BJ (cell line): Measurements from ENCODE around the gene ORC3. TPM values are rescaled to one million over a fixed set of nuclear protein-coding genes. Genes with fewer than 3 reads are reported as not detected.
"Not testable (repeated sequence)": the region's sequence is repeated elsewhere in the genome, so short reads cannot be mapped to it uniquely, and the experiment has no call there.

Experiments used
- CTCF ChIA-PET: fragments of 350-600 bp; formaldehyde crosslinking; extraction: SDS; loops from one replicate; lab custom pipeline; 2021; ENCODE audit warnings: antibody characterized with exemption, inconsistent platforms; lab: Yijun Ruan, JAX
- POLR2A ChIA-PET: fragments of 300-600 bp; sonication (Branson Sonifier 250); formaldehyde crosslinking; extraction: SDS; loops from one replicate; lab custom pipeline; 2021; ENCODE audit warnings: antibody characterized with exemption; lab: Charles Lee
- DNase-seq: peaks from one replicate; pipeline ENCODE4 v3.0.0-alpha.2; 2011; ENCODE audit warnings: low read depth
- H3K27me3 ChIP-seq: 2 replicates; pipeline ENCODE4 v1.6.0; 2011; ENCODE audit warnings: low read length; ENCODE audit not compliant: control insufficient read depth, insufficient read depth
- H3K36me3 ChIP-seq: 2 replicates; pipeline ENCODE4 v1.5.1; 2011; ENCODE audit warnings: low read length; ENCODE audit not compliant: control insufficient read depth, insufficient read depth
- H3K4me3 ChIP-seq: 2 replicates; pipeline ENCODE4 v1.5.1; 2011; ENCODE audit warnings: low read depth, mild to moderate bottlenecking, control low read depth, low read length
- CTCF ChIP-seq: IDR thresholded peaks from 2 replicates; pipeline ENCODE4 v1.5.1; 2011; ENCODE audit warnings: low read depth, mild to moderate bottlenecking, control low read depth, inconsistent platforms, low read length, moderate library complexity; ENCODE audit not compliant: insufficient read depth
- polyA plus RNA-seq: library from polyadenylated mRNA; depleted of rRNA; stranded (reverse); fragments of >200 nt; gene quantifications from 2 replicates; pipeline ENCODE4 v1.2.3, GENCODE V29; 2011

Gene ORC3
- polyA plus RNA-seq, 1 experiment, result 17.3 TPM

GRCh38 chr6:87701676-87702588, 112.0 kb downstream of the ORC3 start, which contains the start of gene AKIRIN2:
Gene AKIRIN2 (minus strand): TSS chr6:87702233. CDS start chr6:87701684, 549 bp downstream.
- POLR2A ChIA-PET, result interaction anchor here (0.6 to 1.0 kb wide), 3 partner anchors 20 to 113 kb away, joined by 3 to 4 read pairs (median 3); no protein-coding TSS in a partner anchor
- CTCF ChIA-PET, result no interaction called here
- TF ChIP-seq CTCF, result no peak
- Histone ChIP-seq H3K36me3 (no peaks in the 10 kb centered on the region), H3K27me3 (no peaks in the 10 kb centered on the region), H3K4me3 (peak within 1 kb of the TSS; percentile 81)
- peak; percentile 97 for DNase-seq

- H3K36me3 ChIP-seq, result no peaks in the 10 kb centered on the region
- TF ChIP-seq CTCF, result no peak
- DNase-seq, result no peak
- peak overlapping the region; percentile 81 for H3K4me3 ChIP-seq
- no peaks in the 10 kb centered on the region for H3K27me3 ChIP-seq
- POLR2A ChIA-PET, result interaction anchor here (0.6 to 1.0 kb wide), 2 partner anchors 21 to 114 kb away, joined by 3 read pairs; no protein-coding TSS in a partner anchor
- CTCF ChIA-PET, result no interaction called here
Measured at GRCh38 chr6:87702589-87702945, 112.6 kb downstream of the ORC3 start.

GRCh38 chr6:87703039-87703438, 113.1 kb downstream of the ORC3 start:
- CTCF ChIA-PET, H3K27me3 ChIP-seq, DNase-seq, H3K36me3 ChIP-seq: not testable (repeated sequence)
- POLR2A ChIA-PET, result interaction anchor here (1.0 kb wide), 1 partner anchor 20 kb away, joined by 3 read pairs; no protein-coding TSS in a partner anchor
- peak overlapping the region; percentile 81 for H3K4me3 ChIP-seq

GRCh38 chr6:87705070-87705691, 115.2 kb downstream of the ORC3 start:
- DNase-seq, result no peak
- Histone ChIP-seq H3K36me3 (no peaks in the 10 kb centered on the region), H3K27me3 (no peaks in the 10 kb centered on the region), H3K4me3 (no peak overlapping the region)
- TF ChIP-seq CTCF, result no peak
- POLR2A ChIA-PET, result no interaction called here
- CTCF ChIA-PET, result interaction anchor here (1.2 kb wide), 1 partner anchor 18 kb away, joined by 3 read pairs; no protein-coding TSS in a partner anchor

- TF ChIP-seq CTCF, result no peak
- Histone ChIP-seq H3K27me3 (no peaks in the 10 kb centered on the region), H3K36me3 (no peaks in the 10 kb centered on the region), H3K4me3 (no peak overlapping the region)
- POLR2A ChIA-PET, result no interaction called here
- peak; percentile 80 for DNase-seq
- CTCF ChIA-PET, result interaction anchor here (0.5 to 1.3 kb wide), 3 partner anchors 17 to 1215 kb away, joined by 3 to 5 read pairs (median 3); no protein-coding TSS in a partner anchor
Measured at GRCh38 chr6:87706187-87706966, 116.4 kb downstream of the ORC3 start.

- H3K4me3 ChIP-seq, H3K27me3 ChIP-seq, CTCF ChIA-PET, DNase-seq, H3K36me3 ChIP-seq, POLR2A ChIA-PET: not testable (repeated sequence)
Measured at GRCh38 chr6:87708581-87709427, 118.9 kb downstream of the ORC3 start.
